Gastrocnemius medialis (tissue), 4 donors: ENCODE measurements around the gene FNDC5.

Experiments used
- POLR2A ChIP-seq, 2 donors: fragments of 450-650 bp; IDR thresholded peaks; one replicate each; pipeline ENCODE4 v1.6.1; 2017; ENCODE audit warnings: antibody characterized with exemption in 2 of 2, mild to moderate bottlenecking in 2 of 2, moderate library complexity in 2 of 2
- TF ChIP-seq, protein P1 (sequence below), 5 experiments: fragments of 450-650 bp in 3 of 5; fragments of 200-600 bp in 2 of 5; sonication (generic) in 2 of 5; IDR thresholded peaks in 4 of 5; conservative IDR thresholded peaks in 1 of 5; 1 replicate in 4 of 5; 2 replicates in 1 of 5; pipeline ENCODE4 v1.5.1; 2016 to 2019; ENCODE audit warnings: antibody characterized with exemption in 5 of 5, mild to moderate bottlenecking in 3 of 5, moderate library complexity in 3 of 5

DNA sequence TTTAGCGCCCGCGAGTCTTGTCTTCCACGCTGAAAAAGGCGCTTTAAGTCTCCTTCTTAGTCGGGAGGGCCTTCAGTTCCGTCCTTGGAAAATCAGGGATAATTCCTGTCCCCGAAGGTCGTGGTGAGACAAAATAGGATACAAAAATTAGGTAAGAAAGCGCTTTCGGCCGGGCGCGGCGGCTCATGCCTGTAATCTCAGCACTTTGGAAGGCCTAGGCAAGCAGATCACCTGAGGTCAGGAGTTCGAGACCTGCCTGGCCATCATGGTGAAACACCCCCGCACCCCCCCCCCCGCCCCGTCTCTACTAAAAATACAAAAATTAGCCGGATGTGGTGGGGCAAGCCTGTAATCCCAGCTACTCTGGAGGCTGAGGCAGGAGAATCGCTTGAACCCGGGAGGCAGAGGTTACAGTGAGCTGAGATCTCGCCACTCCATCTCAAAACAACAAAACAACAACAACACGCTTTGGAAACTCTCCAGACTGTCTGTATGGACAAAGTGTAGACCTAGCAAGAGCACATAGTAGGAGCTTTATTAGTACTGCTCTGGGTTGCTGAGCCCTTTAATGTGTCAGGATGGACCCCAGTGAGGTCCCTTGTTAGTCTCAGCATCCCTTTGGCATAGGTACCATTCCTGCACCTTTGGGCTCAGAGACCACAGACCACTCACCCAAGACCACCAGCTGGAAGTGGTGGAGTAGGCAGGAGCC lies 31.3 kb upstream of the FNDC5 start:
- TF ChIP-seq, protein P1, sequence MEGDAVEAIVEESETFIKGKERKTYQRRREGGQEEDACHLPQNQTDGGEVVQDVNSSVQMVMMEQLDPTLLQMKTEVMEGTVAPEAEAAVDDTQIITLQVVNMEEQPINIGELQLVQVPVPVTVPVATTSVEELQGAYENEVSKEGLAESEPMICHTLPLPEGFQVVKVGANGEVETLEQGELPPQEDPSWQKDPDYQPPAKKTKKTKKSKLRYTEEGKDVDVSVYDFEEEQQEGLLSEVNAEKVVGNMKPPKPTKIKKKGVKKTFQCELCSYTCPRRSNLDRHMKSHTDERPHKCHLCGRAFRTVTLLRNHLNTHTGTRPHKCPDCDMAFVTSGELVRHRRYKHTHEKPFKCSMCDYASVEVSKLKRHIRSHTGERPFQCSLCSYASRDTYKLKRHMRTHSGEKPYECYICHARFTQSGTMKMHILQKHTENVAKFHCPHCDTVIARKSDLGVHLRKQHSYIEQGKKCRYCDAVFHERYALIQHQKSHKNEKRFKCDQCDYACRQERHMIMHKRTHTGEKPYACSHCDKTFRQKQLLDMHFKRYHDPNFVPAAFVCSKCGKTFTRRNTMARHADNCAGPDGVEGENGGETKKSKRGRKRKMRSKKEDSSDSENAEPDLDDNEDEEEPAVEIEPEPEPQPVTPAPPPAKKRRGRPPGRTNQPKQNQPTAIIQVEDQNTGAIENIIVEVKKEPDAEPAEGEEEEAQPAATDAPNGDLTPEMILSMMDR (IDR thresholded peaks at IDR 0.05 in 4 of 5, conservative IDR thresholded peaks at IDR 0.05 in 1 of 5) = no peak
- TF ChIP-seq POLR2A (IDR thresholded peaks at IDR 0.05) = no peak
